H9 (cell line): ENCODE measurements around the gene GSPT2. TPM values are rescaled to one million over a fixed set of nuclear protein-coding genes. Genes with fewer than 3 reads are reported as not detected.

ENCODE experiments used
- DNase-seq: peaks from one replicate; pipeline ENCODE4 v3.0.0-alpha.2; 2017
- H2AFZ ChIP-seq: one replicate; pipeline ENCODE4 v1.6.1; 2013; ENCODE audit warnings: mild to moderate bottlenecking, low read length, control low read depth, moderate library complexity
- H2AK5ac ChIP-seq: 2 replicates; pipeline ENCODE4 v1.6.1; 2013; ENCODE audit warnings: low read length, control low read depth, mixed read lengths; ENCODE audit not compliant: insufficient read length
- H2BK120ac ChIP-seq: one replicate; pipeline ENCODE4 v1.6.1; 2013; ENCODE audit warnings: low read depth, mild to moderate bottlenecking, low read length, control low read depth, inconsistent platforms; ENCODE audit not compliant: poor library complexity, severe bottlenecking
- H2BK12ac ChIP-seq: 2 replicates; pipeline ENCODE4 v1.6.1; 2013; ENCODE audit warnings: low read length, control low read depth, mixed read lengths, low read depth; ENCODE audit not compliant: insufficient read length
- H2BK15ac ChIP-seq: 2 replicates; pipeline ENCODE4 v1.6.1; 2013; ENCODE audit warnings: low read depth, low read length, control low read depth
- H2BK20ac ChIP-seq: one replicate; pipeline ENCODE4 v1.6.1; 2013; ENCODE audit warnings: low read depth, mild to moderate bottlenecking, low read length, control low read depth, inconsistent platforms; ENCODE audit not compliant: poor library complexity, severe bottlenecking
- H2BK5ac ChIP-seq: 2 replicates; pipeline ENCODE4 v1.6.1; 2013; ENCODE audit warnings: low read length, control low read depth, mixed read lengths; ENCODE audit not compliant: insufficient read length
- H3K14ac ChIP-seq: 2 replicates; pipeline ENCODE4 v1.6.1; 2013; ENCODE audit warnings: low read length, control low read depth; ENCODE audit not compliant: insufficient read depth
- H3K18ac ChIP-seq: 2 replicates; pipeline ENCODE4 v1.6.1; 2013; ENCODE audit warnings: low read depth, mild to moderate bottlenecking, mixed read lengths, low read length, control low read depth; ENCODE audit not compliant: insufficient read length
- H3K23ac ChIP-seq: 2 replicates; pipeline ENCODE4 v1.6.1; 2013; ENCODE audit warnings: low read length, control low read depth, mixed read lengths, low read depth; ENCODE audit not compliant: insufficient read length
- H3K23me2 ChIP-seq: 2 replicates; pipeline ENCODE4 v1.6.1; 2013; ENCODE audit warnings: low read depth, mild to moderate bottlenecking, mixed read lengths, low read length, control low read depth; ENCODE audit not compliant: insufficient read length, poor library complexity, severe bottlenecking
- H3K27ac ChIP-seq: 2 replicates; pipeline ENCODE4 v1.5.1; 2013; ENCODE audit warnings: low read length, control low read depth, mixed read lengths, low read depth; ENCODE audit not compliant: insufficient read length
- H3K27me3 ChIP-seq: 2 replicates; pipeline ENCODE4 v1.6.1; 2013; ENCODE audit warnings: low read length, control low read depth, inconsistent platforms; ENCODE audit not compliant: insufficient read depth
- H3K4ac ChIP-seq: 2 replicates; pipeline ENCODE4 v1.6.1; 2013; ENCODE audit warnings: low read depth, mild to moderate bottlenecking, control low read depth, inconsistent platforms, low read length, moderate library complexity
- H3K4me1 ChIP-seq: 2 replicates; pipeline ENCODE4 v1.6.1; 2013; ENCODE audit warnings: low read length, control low read depth, inconsistent platforms; ENCODE audit not compliant: insufficient read depth
- H3K4me2 ChIP-seq: 2 replicates; pipeline ENCODE4 v1.6.1; 2013; ENCODE audit warnings: low read length, control low read depth, mixed read lengths; ENCODE audit not compliant: insufficient read length, insufficient read depth
- H3K56ac ChIP-seq: 2 replicates; pipeline ENCODE4 v1.6.1; 2013; ENCODE audit warnings: low read depth, mild to moderate bottlenecking, mixed read lengths, low read length, control low read depth; ENCODE audit not compliant: insufficient read length
- H3K79me1 ChIP-seq: 2 replicates; pipeline ENCODE4 v1.6.1; 2013; ENCODE audit warnings: low read depth, mild to moderate bottlenecking, moderate library complexity, low read length, control low read depth, inconsistent platforms; ENCODE audit not compliant: insufficient read depth, poor library complexity, severe bottlenecking
- H3K79me2 ChIP-seq: 2 replicates; pipeline ENCODE4 v1.6.1; 2013; ENCODE audit warnings: low read length, control low read depth, inconsistent platforms; ENCODE audit not compliant: insufficient read depth
- H3K9ac ChIP-seq: 2 replicates; pipeline ENCODE4 v1.6.1; 2013; ENCODE audit warnings: low read length, control low read depth, mixed read lengths; ENCODE audit not compliant: insufficient read length; ENCODE audit errors: extremely low read depth
- H3K9me3 ChIP-seq: one replicate; pipeline ENCODE4 v1.6.1; 2013; ENCODE audit warnings: low read depth, low read length, inconsistent platforms; ENCODE audit not compliant: control insufficient read depth
- H3T11ph ChIP-seq: one replicate; pipeline ENCODE4 v1.6.1; 2013; ENCODE audit warnings: mild to moderate bottlenecking, low read length, control low read depth, inconsistent platforms
- H4K20me1 ChIP-seq: one replicate; pipeline ENCODE4 v1.6.1; 2013; ENCODE audit not compliant: control insufficient read depth, insufficient read length, insufficient read depth
- H4K5ac ChIP-seq: 2 replicates; pipeline ENCODE4 v1.6.1; 2013; ENCODE audit warnings: low read depth, mild to moderate bottlenecking, mixed read lengths, low read length, control low read depth; ENCODE audit not compliant: insufficient read length
- H4K8ac ChIP-seq: replicated peaks from 2 replicates; pipeline ENCODE4 v1.6.1; 2013; ENCODE audit warnings: low read length, control low read depth, mixed read lengths, low read depth; ENCODE audit not compliant: insufficient read length
- H4K91ac ChIP-seq: 2 replicates; pipeline ENCODE4 v1.6.1; 2013; ENCODE audit warnings: low read depth, mild to moderate bottlenecking, moderate library complexity, mixed read lengths, low read length, control low read depth; ENCODE audit not compliant: insufficient read length
- H3K27ac Mint-ChIP-seq, 3 experiments: 2 replicates in 2 of 3; 3 replicates in 1 of 3; pipeline ENCODE4 v1.8.0; 2020 to 2021; ENCODE audit warnings: mixed read lengths in 3 of 3, mild to moderate bottlenecking in 1 of 3, moderate library complexity in 1 of 3
- H3K27me3 Mint-ChIP-seq: 2 replicates; pipeline ENCODE4 v1.8.0; 2021; ENCODE audit warnings: low read depth, mild to moderate bottlenecking, moderate library complexity, mixed read lengths
- H3K36me3 Mint-ChIP-seq, 3 experiments: 2 replicates in 2 of 3; 3 replicates in 1 of 3; pipeline ENCODE4 v1.8.0; 2020 to 2021; ENCODE audit warnings: low read depth in 3 of 3, mixed read lengths in 3 of 3; ENCODE audit not compliant: insufficient read depth in 1 of 3
- H3K4me1 Mint-ChIP-seq, 2 experiments: 2 replicates each; pipeline ENCODE4 v1.8.0; 2020; ENCODE audit warnings: mixed read lengths in 2 of 2
- H3K4me3 Mint-ChIP-seq, 2 experiments: 2 replicates in 1 of 2; 3 replicates in 1 of 2; pipeline ENCODE4 v1.8.0; 2020 to 2021; ENCODE audit warnings: mild to moderate bottlenecking in 2 of 2, mixed read lengths in 2 of 2, moderate library complexity in 1 of 2
- H3K9me3 Mint-ChIP-seq, 2 experiments: 2 replicates in 1 of 2; 3 replicates in 1 of 2; pipeline ENCODE4 v1.8.0; 2020; ENCODE audit warnings: mild to moderate bottlenecking in 2 of 2, mixed read lengths in 2 of 2, moderate library complexity in 1 of 2
- WGBS: extraction: QIAGEN DNeasy Blood & Tissue Kit; methylation state at CpG from one replicate; pipeline ENCODE4 v1.1.7; 2013; ENCODE audit warnings: missing lambda C conversion rate, low lambda C conversion rate, mixed read lengths; ENCODE audit not compliant: insufficient read length; ENCODE audit errors: extremely low coverage; 5-methylcytosine and 5-hydroxymethylcytosine counted together
- total RNA-seq: library from RNA; stranded (reverse); gene quantifications from 2 replicates; pipeline ENCODE4 v1.2.1, GENCODE V29; 2021
- TF ChIP-seq, protein P1 (sequence below): fragments of 200-600 bp; sonication (generic); conservative IDR thresholded peaks from 3 replicates; pipeline ENCODE4 v1.8.0; 2021; ENCODE audit warnings: antibody characterized with exemption, mild to moderate bottlenecking

Gene GSPT2
- total RNA-seq, 1 experiment from 2014 or later = 53.2 TPM

GRCh38 chrX:51694254-51694653, 49.0 kb upstream of the GSPT2 start:
- no peak overlapping the region for H3K4ac ChIP-seq
- TF ChIP-seq, protein P1, sequence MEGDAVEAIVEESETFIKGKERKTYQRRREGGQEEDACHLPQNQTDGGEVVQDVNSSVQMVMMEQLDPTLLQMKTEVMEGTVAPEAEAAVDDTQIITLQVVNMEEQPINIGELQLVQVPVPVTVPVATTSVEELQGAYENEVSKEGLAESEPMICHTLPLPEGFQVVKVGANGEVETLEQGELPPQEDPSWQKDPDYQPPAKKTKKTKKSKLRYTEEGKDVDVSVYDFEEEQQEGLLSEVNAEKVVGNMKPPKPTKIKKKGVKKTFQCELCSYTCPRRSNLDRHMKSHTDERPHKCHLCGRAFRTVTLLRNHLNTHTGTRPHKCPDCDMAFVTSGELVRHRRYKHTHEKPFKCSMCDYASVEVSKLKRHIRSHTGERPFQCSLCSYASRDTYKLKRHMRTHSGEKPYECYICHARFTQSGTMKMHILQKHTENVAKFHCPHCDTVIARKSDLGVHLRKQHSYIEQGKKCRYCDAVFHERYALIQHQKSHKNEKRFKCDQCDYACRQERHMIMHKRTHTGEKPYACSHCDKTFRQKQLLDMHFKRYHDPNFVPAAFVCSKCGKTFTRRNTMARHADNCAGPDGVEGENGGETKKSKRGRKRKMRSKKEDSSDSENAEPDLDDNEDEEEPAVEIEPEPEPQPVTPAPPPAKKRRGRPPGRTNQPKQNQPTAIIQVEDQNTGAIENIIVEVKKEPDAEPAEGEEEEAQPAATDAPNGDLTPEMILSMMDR = no peak
- no peaks in the 10 kb centered on the region for H3K79me1 ChIP-seq
- no peak overlapping the region for H3K14ac ChIP-seq
- H3K9ac ChIP-seq = no peak overlapping the region
- H3K18ac ChIP-seq = no peak overlapping the region
- H2BK120ac ChIP-seq = no peak overlapping the region
- H3K27me3 Mint-ChIP-seq = no peaks in the 10 kb centered on the region; the same call in 1 of the 2 replicates
- H3K23me2 ChIP-seq = no peaks in the 10 kb centered on the region
- no peak overlapping the region for H2BK5ac ChIP-seq
- no peak overlapping the region for H3K27ac ChIP-seq
- no peak overlapping the region for H4K91ac ChIP-seq
- no peak overlapping the region for H2AK5ac ChIP-seq
- no peak overlapping the region for H3T11ph ChIP-seq
- H4K20me1 ChIP-seq = no peaks in the 10 kb centered on the region
- H3K56ac ChIP-seq = no peak overlapping the region
- no peak overlapping the region for H3K23ac ChIP-seq
- no peak overlapping the region for H3K27ac Mint-ChIP-seq
- H2BK15ac ChIP-seq = no peak overlapping the region
- H3K9me3 ChIP-seq = no peaks in the 10 kb centered on the region
- no peak overlapping the region for H2BK12ac ChIP-seq
- no peaks in the 10 kb centered on the region for H3K79me2 ChIP-seq
- H3K4me1 Mint-ChIP-seq = no peaks in the 10 kb centered on the region
- no peaks in the 10 kb centered on the region for H3K27me3 ChIP-seq
- WGBS = no CpG with 5 or more reads among the region's 6 CpGs
- no peak overlapping the region for H2BK20ac ChIP-seq
- H4K8ac ChIP-seq = no peak overlapping the region
- peaks cover 53% of the 10 kb centered on the region in 2 experiments for H3K9me3 Mint-ChIP-seq
- no peak overlapping the region for H3K4me2 ChIP-seq
- H3K36me3 Mint-ChIP-seq = peaks cover 0 to 5% (median 0%) of the 10 kb centered on the region in 3 experiments; a peak in 3 of 7 replicates
- peak; percentile 5 for DNase-seq
- no peak overlapping the region for H4K5ac ChIP-seq
- H3K4me1 ChIP-seq = no peaks in the 10 kb centered on the region
- H2AFZ ChIP-seq = no peak overlapping the region
- no peak overlapping the region for H3K4me3 Mint-ChIP-seq
